HepG2 (cell line): ENCODE data around the gene PAQR6. TPM values are rescaled to one million over a fixed set of nuclear protein-coding genes. Genes with fewer than 3 reads are reported as not detected.

Experiments
- CHCHD3 ChIP-seq: sonication (generic); formaldehyde crosslinking; IDR thresholded peaks from 2 replicates; pipeline ENCODE4 v1.8.0; 2022; ENCODE audit warnings: mild to moderate bottlenecking, missing genetic modification reagents, moderate library complexity
- ETS1 ChIP-seq: sonication (generic); formaldehyde crosslinking; IDR thresholded peaks from 2 replicates; pipeline ENCODE4 v1.4.0; 2020; ENCODE audit warnings: missing genetic modification reagents
- MED8 ChIP-seq: sonication (generic); formaldehyde crosslinking; IDR thresholded peaks from 2 replicates; pipeline ENCODE4 v1.8.1; 2023; ENCODE audit warnings: mild to moderate bottlenecking, missing genetic modification reagents; ENCODE audit not compliant: insufficient replicate concordance
- NKX3-1 ChIP-seq: sonication (generic); formaldehyde crosslinking; IDR thresholded peaks from 2 replicates; pipeline ENCODE4 v1.5.0; 2020; ENCODE audit warnings: missing genetic modification reagents
- ONECUT2 ChIP-seq: sonication (generic); formaldehyde crosslinking; IDR thresholded peaks from 2 replicates; pipeline ENCODE4 v1.4.0; 2020; ENCODE audit warnings: missing genetic modification reagents
- PAX8 ChIP-seq: sonication (generic); formaldehyde crosslinking; IDR thresholded peaks from 2 replicates; pipeline ENCODE4 v1.8.0; 2022; ENCODE audit warnings: mild to moderate bottlenecking, missing genetic modification reagents, borderline replicate concordance
- REST ChIP-seq, 2 experiments: IDR thresholded peaks; 2 replicates each; pipeline ENCODE4 v1.6.1; 2011 to 2012; ENCODE audit warnings: low read length in 2 of 2, borderline replicate concordance in 1 of 2, low read depth in 1 of 2, mild to moderate bottlenecking in 1 of 2, moderate library complexity in 1 of 2
- SMYD3 ChIP-seq: sonication (generic); formaldehyde crosslinking; IDR thresholded peaks from 2 replicates; pipeline ENCODE4 v1.8.1; 2023; ENCODE audit warnings: mild to moderate bottlenecking, missing genetic modification reagents
- THAP9 ChIP-seq: sonication (generic); formaldehyde crosslinking; IDR thresholded peaks from 2 replicates; pipeline ENCODE4; 2020; ENCODE audit warnings: missing genetic modification reagents, mild to moderate bottlenecking, borderline replicate concordance
- ZNF12 ChIP-seq: sonication (generic); formaldehyde crosslinking; IDR thresholded peaks from 2 replicates; pipeline ENCODE4 v1.5.0; 2020; ENCODE audit warnings: missing genetic modification reagents
- ZNF451 ChIP-seq: sonication (generic); formaldehyde crosslinking; IDR thresholded peaks from 2 replicates; pipeline ENCODE4 v1.5.0; 2020; ENCODE audit warnings: mild to moderate bottlenecking, missing genetic modification reagents
- ZNF691 ChIP-seq: sonication (generic); formaldehyde crosslinking; IDR thresholded peaks from 2 replicates; pipeline ENCODE4 v1.4.0; 2020; ENCODE audit warnings: missing genetic modification reagents, low read depth, mild to moderate bottlenecking, borderline replicate concordance
- polyA plus RNA-seq, 8 experiments: library from polyadenylated mRNA; depleted of rRNA in 3 of 8; stranded (reverse) in 7 of 8; unstranded in 1 of 8; fragments of >200 nt; fragmentation: Illumina TruSeq in 4 of 8; extraction: Trizol in 4 of 8; gene quantifications; 2 replicates each; pipeline versions ENCODE4 v1.2.1 to v1.2.3, GENCODE V29; 2011 to 2016; ENCODE audit warnings: low read depth in 4 of 8, missing spikeins in 1 of 8, mixed read lengths in 1 of 8; ENCODE audit not compliant: insufficient read depth in 1 of 8
- total RNA-seq, 5 experiments: library from RNA; depleted of rRNA; stranded (reverse); fragments of >200 nt; fragmentation: Illumina TruSeq; extraction: Trizol; gene quantifications; 2 replicates each; pipeline ENCODE4 v1.2.3, GENCODE V29; 2016; ENCODE audit warnings: low read depth in 1 of 5
- TF ChIP-seq, protein P1 (sequence below): sonication (generic); formaldehyde crosslinking; IDR thresholded peaks from 2 replicates; pipeline ENCODE4 v1.5.0; 2020; ENCODE audit warnings: mild to moderate bottlenecking, missing genetic modification reagents
- TF ChIP-seq, protein P2 (sequence below): IDR thresholded peaks from 2 replicates; pipeline ENCODE4 v1.6.1; 2016; ENCODE audit warnings: missing compliant biosample characterization, missing genetic modification reagents, borderline replicate concordance

Gene PAQR6
- total and polyA plus RNA-seq, 2 of the 13 experiments (the other 11 are each of a cell fraction or from before 2014, with no cell fraction given) = 0.82 to 1.4 TPM

DNA sequence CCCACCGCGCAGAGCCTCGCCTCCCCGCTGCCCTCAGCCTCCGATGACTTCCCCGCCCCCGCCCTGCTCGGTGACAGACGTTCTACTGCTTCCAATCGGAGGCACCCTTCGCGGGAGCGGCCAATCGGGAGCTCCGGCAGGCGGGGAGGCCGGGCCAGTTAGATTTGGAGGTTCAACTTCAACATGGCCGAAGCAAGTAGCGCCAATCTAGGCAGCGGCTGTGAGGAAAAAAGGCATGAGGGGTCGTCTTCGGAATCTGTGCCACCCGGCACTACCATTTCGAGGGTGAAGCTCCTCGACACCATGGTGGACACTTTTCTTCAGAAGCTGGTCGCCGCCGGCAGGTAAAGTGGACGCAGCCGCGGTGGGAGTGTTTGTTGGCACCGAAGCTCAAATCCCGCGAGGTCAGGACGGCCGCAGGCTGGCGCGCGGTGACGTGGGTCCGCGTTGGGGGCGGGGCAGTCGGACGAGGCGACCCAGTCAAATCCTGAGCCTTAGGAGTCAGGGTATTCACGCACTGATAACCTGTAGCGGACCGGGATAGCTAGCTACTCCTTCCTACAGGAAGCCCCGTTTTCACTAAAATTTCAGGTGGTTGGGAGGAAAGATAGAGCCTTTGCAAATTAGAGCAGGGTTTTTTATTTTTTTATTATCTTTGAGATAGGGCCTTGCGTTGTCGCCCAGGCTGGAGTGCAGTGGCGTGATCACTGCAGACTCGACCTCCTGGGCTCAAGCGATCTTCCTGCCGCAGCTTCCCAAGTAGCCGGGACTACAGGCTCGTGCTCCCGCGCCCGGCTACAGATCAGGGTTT, 34.8 kb downstream of the PAQR6 start, which contains the start of gene PMF1 (continued):
- 0 out of 4 replicates have a peak, but pooled peaks of 1 of the 2 experiments have one; percentile 24 for TF ChIP-seq REST (IDR thresholded peaks at IDR 0.05; ENCODE audit: borderline replicate concordance in 1 of 2, low read depth in 1 of 2, low read length in 2 of 2)
- 0 out of 2 replicates have a peak, but pooled peaks have one; percentile 27 for TF ChIP-seq ZNF451 (CRISPR knock-in tag)
- TF ChIP-seq, protein P1, sequence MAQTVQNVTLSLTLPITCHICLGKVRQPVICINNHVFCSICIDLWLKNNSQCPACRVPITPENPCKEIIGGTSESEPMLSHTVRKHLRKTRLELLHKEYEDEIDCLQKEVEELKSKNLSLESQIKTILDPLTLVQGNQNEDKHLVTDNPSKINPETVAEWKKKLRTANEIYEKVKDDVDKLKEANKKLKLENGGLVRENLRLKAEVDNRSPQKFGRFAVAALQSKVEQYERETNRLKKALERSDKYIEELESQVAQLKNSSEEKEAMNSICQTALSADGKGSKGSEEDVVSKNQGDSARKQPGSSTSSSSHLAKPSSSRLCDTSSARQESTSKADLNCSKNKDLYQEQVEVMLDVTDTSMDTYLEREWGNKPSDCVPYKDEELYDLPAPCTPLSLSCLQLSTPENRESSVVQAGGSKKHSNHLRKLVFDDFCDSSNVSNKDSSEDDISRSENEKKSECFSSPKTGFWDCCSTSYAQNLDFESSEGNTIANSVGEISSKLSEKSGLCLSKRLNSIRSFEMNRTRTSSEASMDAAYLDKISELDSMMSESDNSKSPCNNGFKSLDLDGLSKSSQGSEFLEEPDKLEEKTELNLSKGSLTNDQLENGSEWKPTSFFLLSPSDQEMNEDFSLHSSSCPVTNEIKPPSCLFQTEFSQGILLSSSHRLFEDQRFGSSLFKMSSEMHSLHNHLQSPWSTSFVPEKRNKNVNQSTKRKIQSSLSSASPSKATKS (CRISPR knock-in tag) = no peak
- peak; percentile 41; the same call in 1 of the 2 replicates for TF ChIP-seq NKX3-1 (CRISPR knock-in tag)
- 0 out of 2 replicates have a peak, but pooled peaks have one; percentile 63 for TF ChIP-seq ETS1 (CRISPR knock-in tag)
- TF ChIP-seq SMYD3 = peak; percentile 85
- 0 out of 2 replicates have a peak, but pooled peaks have one; percentile 11 for TF ChIP-seq ZNF12
- TF ChIP-seq CHCHD3 (CRISPR knock-in tag) = 0 out of 2 replicates have a peak, but pooled peaks have one; percentile 37
- peak; percentile 86; the same call in 1 of the 2 replicates for TF ChIP-seq THAP9 (CRISPR knock-in tag)
- TF ChIP-seq, protein P2, sequence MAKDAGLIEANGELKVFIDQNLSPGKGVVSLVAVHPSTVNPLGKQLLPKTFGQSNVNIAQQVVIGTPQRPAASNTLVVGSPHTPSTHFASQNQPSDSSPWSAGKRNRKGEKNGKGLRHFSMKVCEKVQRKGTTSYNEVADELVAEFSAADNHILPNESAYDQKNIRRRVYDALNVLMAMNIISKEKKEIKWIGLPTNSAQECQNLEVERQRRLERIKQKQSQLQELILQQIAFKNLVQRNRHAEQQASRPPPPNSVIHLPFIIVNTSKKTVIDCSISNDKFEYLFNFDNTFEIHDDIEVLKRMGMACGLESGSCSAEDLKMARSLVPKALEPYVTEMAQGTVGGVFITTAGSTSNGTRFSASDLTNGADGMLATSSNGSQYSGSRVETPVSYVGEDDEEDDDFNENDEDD (CRISPR knock-in tag) = peak; percentile 58; the same call in 1 of the 2 replicates
- TF ChIP-seq ONECUT2 (CRISPR knock-in tag) = 0 out of 2 replicates have a peak, but pooled peaks have one; percentile 1
- peak; percentile 85; the same call in 1 of the 2 replicates for TF ChIP-seq ZNF691 (CRISPR knock-in tag)
- TF ChIP-seq PAX8 (CRISPR knock-in tag) = peak; percentile 96; the same call in 1 of the 2 replicates
- TF ChIP-seq MED8 (CRISPR knock-in tag) = no peak
